ENCODE results near the gene FRAS1. TPM values are rescaled to one million over a fixed set of nuclear protein-coding genes. Genes with fewer than 3 reads are reported as not detected.
"Not testable (repeated sequence)": the region's sequence is repeated elsewhere in the genome, so short reads cannot be mapped to it uniquely, and the experiment has no call there.

Gene FRAS1
- total RNA-seq, 1 donor from 2014 or later = 0.65 TPM

- DNase-seq (ENCODE audit: low spot score) (no peak), ATAC-seq (no peak)
Observed at GRCh38 chr4:78210694-78211410, 153.7 kb downstream of the FRAS1 start.

- ATAC-seq (no peak), DNase-seq (ENCODE audit: low spot score) (no peak)
Observed at GRCh38 chr4:78213218-78213617, 156.1 kb downstream of the FRAS1 start.

GRCh38 chr4:78214078-78214477 lies 157.0 kb downstream of the FRAS1 start:
- ATAC-seq = no peak

GRCh38 chr4:78217557-78217956 lies 160.4 kb downstream of the FRAS1 start:
- DNase-seq (ENCODE audit: low spot score) = no peak
- ATAC-seq = no peak

More at GRCh38 chr4:78214078-78214477, 157.0 kb downstream of the FRAS1 start:
- DNase-seq (ENCODE audit: low spot score) = no peak

- ATAC-seq = no peak
- DNase-seq (ENCODE audit: low spot score) = no peak
Observed at GRCh38 chr4:78218260-78218659, 161.1 kb downstream of the FRAS1 start.

GRCh38 chr4:78219825-78220224 lies 162.7 kb downstream of the FRAS1 start:
- DNase-seq (ENCODE audit: low spot score) (no peak), ATAC-seq (no peak)

- no peak for ATAC-seq
- no peak for DNase-seq (ENCODE audit: low spot score)
Observed at GRCh38 chr4:78220283-78220682, 163.2 kb downstream of the FRAS1 start.

GRCh38 chr4:78222575-78223186 lies 165.6 kb downstream of the FRAS1 start:
- no peak for ATAC-seq
- DNase-seq (ENCODE audit: low spot score) = no peak

GRCh38 chr4:78225236-78225635 lies 168.1 kb downstream of the FRAS1 start:
- DNase-seq (ENCODE audit: low spot score) (no peak), ATAC-seq (no peak)

GRCh38 chr4:78226279-78226678 lies 169.2 kb downstream of the FRAS1 start:
- no peak for DNase-seq (ENCODE audit: low spot score)
- no peak for ATAC-seq

- no peak for DNase-seq (ENCODE audit: low spot score)
- ATAC-seq = no peak
Observed at GRCh38 chr4:78227411-78228057, 170.4 kb downstream of the FRAS1 start.

- ATAC-seq = no peak
- no peak for DNase-seq (ENCODE audit: low spot score)
Observed at GRCh38 chr4:78235800-78236199, 178.7 kb downstream of the FRAS1 start.

- no peak for DNase-seq (ENCODE audit: low spot score)
- no peak for ATAC-seq
Observed at GRCh38 chr4:78237360-78237759, 180.2 kb downstream of the FRAS1 start.

- ATAC-seq (no peak), DNase-seq (ENCODE audit: low spot score) (no peak)
Observed at GRCh38 chr4:78242071-78242470, 184.9 kb downstream of the FRAS1 start.

GRCh38 chr4:78244705-78245485 lies 187.8 kb downstream of the FRAS1 start:
- no peak for ATAC-seq
- DNase-seq (ENCODE audit: low spot score) = no peak

GRCh38 chr4:78247536-78248285 lies 190.6 kb downstream of the FRAS1 start:
- no peak for DNase-seq (ENCODE audit: low spot score)
- no peak for ATAC-seq

- ATAC-seq (no peak), DNase-seq (ENCODE audit: low spot score) (no peak)
Observed at GRCh38 chr4:78250500-78250899, 193.4 kb downstream of the FRAS1 start.

- ATAC-seq; DNase-seq (ENCODE audit: low spot score): not testable (repeated sequence)
Observed at GRCh38 chr4:78252773-78253172, 195.7 kb downstream of the FRAS1 start.

- DNase-seq (ENCODE audit: low spot score) (no peak), ATAC-seq (no peak)
Observed at GRCh38 chr4:78254893-78255292, 197.8 kb downstream of the FRAS1 start.

- no peak for ATAC-seq
- no peak for DNase-seq (ENCODE audit: low spot score)
Observed at GRCh38 chr4:78265006-78265405, 207.9 kb downstream of the FRAS1 start.

- no peak for ATAC-seq
- no peak for DNase-seq (ENCODE audit: low spot score)
Observed at GRCh38 chr4:78267790-78268189, 210.7 kb downstream of the FRAS1 start.
